Heart left ventricle (tissue), 13 donors: ENCODE measurements around the gene SDC4.

ENCODE experiments used
- POLR2A ChIP-seq, 2 donors: fragments of 450-650 bp; IDR thresholded peaks; one replicate each; pipeline ENCODE4 v1.6.1; 2017; ENCODE audit warnings: antibody characterized with exemption in 2 of 2, mild to moderate bottlenecking in 2 of 2, moderate library complexity in 2 of 2
- TF ChIP-seq, protein P1 (sequence below), 12 donors: fragments of 200-600 bp; sonication (generic) in 4 of 12; IDR thresholded peaks; one replicate each; pipeline versions ENCODE4 v1.5.0 to v1.8.0; 2018 to 2022; ENCODE audit warnings: antibody characterized with exemption in 12 of 12, mild to moderate bottlenecking in 5 of 12
- donor health status: ischemic (EF 13 %, LVEDD 7.1; RV severe dilation, severe dysfunction).
- donor health status: DM: no; HTN: yes; CAD: no.
- donor health status: DM: no; HTN: no; CAD: no.
- donor health status: ischemic (EF 25% LVEDD 6.9; RV normal size, moderate dysfunction).
- donor health status: ischemic (EF 25% LVEDD 5.7; RV mildly dilated, moderate dysfunction).
- donor health status: ischemic (EF 35%, LVEDD 5.7; RV mildly dilated, moderate dysfunction).
- donor health status: nonischemic (EF 11% LVEDD 7.7; RV severe dilation, severe dysfunction).
- donor health status: DM: yes; HTN: yes; CAD: no.
- donor health status: PGD.
- donor health status: ischemic (EF 29% LVEDD 5.4; RV normal size, mild dysfunction).
- donor health status: nonischemic (EF 23%, LVEDD 6.1; RV moderate dilation, normal function).

DNA sequence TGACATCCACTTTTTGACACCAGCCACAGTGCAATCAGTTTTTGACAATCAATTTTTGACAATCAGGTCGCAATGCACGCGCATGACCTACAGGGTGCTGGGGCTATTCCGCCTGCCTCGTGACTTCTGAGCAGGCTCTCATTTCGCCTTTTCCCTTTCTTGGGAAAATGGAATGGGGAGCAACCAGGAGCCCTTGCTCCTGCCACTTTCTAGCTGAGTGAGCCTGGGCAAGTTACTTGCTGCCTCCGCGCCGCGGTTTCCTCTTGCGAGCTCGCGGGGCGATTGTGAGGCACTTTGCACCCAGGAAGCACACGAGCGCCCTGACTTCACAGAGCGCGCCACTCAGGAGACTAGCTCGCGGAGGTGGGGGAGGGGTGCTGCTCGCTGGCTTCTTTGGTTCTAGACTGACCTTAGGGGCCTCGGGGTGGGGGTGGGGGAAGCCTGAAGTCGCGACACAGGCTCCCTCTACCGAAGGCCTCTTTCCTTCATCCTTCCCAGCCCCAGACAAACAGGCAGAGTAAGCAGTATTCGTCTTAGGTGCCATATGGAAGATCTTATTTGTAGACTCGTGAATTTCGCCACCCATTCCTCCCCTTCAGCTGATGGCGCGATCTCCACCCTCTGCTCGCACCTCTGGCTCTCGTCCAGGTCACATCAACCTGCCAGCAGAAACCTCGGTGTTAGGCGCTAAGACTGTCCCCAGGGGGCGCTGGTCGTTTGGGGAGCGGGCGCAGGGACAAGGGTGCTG lies 25.3 kb upstream of the SDC4 start:
- no peak for TF ChIP-seq POLR2A (IDR thresholded peaks at IDR 0.05)
- TF ChIP-seq, protein P1, sequence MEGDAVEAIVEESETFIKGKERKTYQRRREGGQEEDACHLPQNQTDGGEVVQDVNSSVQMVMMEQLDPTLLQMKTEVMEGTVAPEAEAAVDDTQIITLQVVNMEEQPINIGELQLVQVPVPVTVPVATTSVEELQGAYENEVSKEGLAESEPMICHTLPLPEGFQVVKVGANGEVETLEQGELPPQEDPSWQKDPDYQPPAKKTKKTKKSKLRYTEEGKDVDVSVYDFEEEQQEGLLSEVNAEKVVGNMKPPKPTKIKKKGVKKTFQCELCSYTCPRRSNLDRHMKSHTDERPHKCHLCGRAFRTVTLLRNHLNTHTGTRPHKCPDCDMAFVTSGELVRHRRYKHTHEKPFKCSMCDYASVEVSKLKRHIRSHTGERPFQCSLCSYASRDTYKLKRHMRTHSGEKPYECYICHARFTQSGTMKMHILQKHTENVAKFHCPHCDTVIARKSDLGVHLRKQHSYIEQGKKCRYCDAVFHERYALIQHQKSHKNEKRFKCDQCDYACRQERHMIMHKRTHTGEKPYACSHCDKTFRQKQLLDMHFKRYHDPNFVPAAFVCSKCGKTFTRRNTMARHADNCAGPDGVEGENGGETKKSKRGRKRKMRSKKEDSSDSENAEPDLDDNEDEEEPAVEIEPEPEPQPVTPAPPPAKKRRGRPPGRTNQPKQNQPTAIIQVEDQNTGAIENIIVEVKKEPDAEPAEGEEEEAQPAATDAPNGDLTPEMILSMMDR (IDR thresholded peaks at IDR 0.05) = peak; percentile 81 to 96 (median 90)
